Memory B cell (primary cell): ENCODE results near the gene CD164.

Experiments used
- ATAC-seq: fragments of 150-1000 bp; cut with Tn5 transposase; 2 replicates; pipeline ENCODE4 v1.10.0; 2021; ENCODE audit warnings: low read depth, mild to moderate bottlenecking, moderate library complexity
- DNase-seq, 2 donors: peaks; one replicate each; pipeline ENCODE4 v3.0.0; 2022; ENCODE audit warnings: low spot score in 2 of 2
- H3K27ac Mint-ChIP-seq: one replicate; pipeline ENCODE4 v1.8.0; 2022; ENCODE audit warnings: mild to moderate bottlenecking, moderate library complexity, mixed read lengths
- H3K27me3 Mint-ChIP-seq: one replicate; pipeline ENCODE4 v1.8.0; 2022; ENCODE audit warnings: mixed read lengths
- H3K36me3 Mint-ChIP-seq: one replicate; pipeline ENCODE4 v1.8.0; 2022; ENCODE audit warnings: mild to moderate bottlenecking, mixed read lengths
- H3K4me1 Mint-ChIP-seq: one replicate; pipeline ENCODE4 v1.8.0; 2022; ENCODE audit warnings: mixed read lengths
- H3K4me3 Mint-ChIP-seq: one replicate; pipeline ENCODE4 v1.8.0; 2022; ENCODE audit warnings: mild to moderate bottlenecking, moderate library complexity, mixed read lengths
- H3K9me3 Mint-ChIP-seq: one replicate; pipeline ENCODE4 v1.8.0; 2022; ENCODE audit warnings: mixed read lengths

The CD164 gene

DNA sequence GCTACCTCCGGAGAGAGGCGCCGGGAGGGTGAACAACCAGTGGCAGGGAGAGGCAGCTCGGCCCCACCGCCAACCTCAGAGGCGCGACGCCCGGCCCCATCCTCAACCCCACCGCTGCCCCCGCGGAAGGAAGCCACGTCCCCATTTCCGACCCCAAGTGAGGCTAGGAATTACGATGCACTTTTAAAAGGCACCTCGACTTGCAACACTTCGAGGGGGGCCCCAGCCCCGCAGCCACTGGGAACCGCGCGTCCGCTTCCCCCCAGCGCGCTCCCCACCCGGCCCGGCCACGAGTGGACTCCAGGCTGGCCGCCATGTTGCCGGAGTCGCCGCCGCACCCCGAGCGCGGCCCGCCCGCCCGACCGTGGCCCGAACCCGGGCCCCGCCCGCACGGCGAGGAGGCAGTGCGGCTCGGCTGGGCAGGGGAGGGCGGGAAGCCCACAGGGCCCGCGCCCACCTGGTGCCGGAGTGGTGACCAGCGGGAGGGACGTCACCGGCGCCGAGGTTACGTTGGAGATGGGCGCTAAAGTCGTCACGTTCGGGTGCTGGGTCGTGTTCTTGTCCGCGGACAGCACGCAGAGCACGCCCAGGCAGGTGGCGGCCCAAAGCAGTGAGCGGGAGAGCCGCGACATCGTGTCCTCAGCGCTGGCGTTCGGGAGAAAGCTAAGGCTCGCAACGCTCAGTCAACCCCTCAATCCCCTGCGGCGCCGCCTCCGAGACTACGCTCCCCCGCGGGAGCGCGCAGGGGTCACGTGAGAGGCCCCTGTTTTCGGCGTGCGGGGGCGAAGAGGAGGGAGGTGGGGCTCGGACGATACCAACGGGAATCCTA lies at the start of gene CD164:
Gene CD164, minus strand, starts transcription at position 721 of the 829 bp plus-strand sequence. Its CDS starts 89 bp downstream, at position 632.
- H3K27ac Mint-ChIP-seq = peak within 1 kb of the TSS; percentile 98
- peaks cover 29% of the 10 kb centered on the region for H3K4me1 Mint-ChIP-seq

DNA sequence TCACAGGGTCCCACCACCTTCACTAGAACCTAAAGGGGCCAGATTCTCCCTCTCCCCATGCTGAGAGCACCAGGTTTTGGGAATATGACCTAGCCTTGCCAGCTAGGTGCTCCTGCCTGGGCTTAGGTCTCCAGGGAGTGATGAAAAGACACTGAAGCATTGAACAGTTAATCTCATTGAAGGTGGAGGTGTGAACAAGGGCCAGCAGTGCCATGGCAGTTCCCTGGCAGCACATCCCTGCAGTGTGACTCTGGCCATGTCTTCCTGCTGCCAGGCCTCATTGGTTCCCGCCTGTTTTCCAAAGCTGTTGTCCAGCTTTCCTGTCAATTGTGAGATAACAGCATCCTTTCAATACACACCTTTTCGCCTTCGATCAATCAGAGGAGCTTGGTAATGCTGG lies 47.2 kb upstream of the CD164 start:
- DNase-seq (no peak), ATAC-seq (no peak)
- H3K4me3 Mint-ChIP-seq = no peak overlapping the region
- no peaks in the 10 kb centered on the region for H3K9me3 Mint-ChIP-seq
- peaks cover 5% of the 10 kb centered on the region for H3K27me3 Mint-ChIP-seq
- H3K27ac Mint-ChIP-seq = no peak overlapping the region
- H3K36me3 Mint-ChIP-seq = no peaks in the 10 kb centered on the region
- H3K4me1 Mint-ChIP-seq = peaks cover 5% of the 10 kb centered on the region

More for the DNA sequence above, at the start of gene CD164:
- no peaks in the 10 kb centered on the region for H3K9me3 Mint-ChIP-seq
- no peaks in the 10 kb centered on the region for H3K27me3 Mint-ChIP-seq
- ATAC-seq = peak; percentile 60
- no peak for DNase-seq
- peak within 1 kb of the TSS; percentile 98 for H3K4me3 Mint-ChIP-seq
- peaks cover 13% of the 10 kb centered on the region for H3K36me3 Mint-ChIP-seq

DNA sequence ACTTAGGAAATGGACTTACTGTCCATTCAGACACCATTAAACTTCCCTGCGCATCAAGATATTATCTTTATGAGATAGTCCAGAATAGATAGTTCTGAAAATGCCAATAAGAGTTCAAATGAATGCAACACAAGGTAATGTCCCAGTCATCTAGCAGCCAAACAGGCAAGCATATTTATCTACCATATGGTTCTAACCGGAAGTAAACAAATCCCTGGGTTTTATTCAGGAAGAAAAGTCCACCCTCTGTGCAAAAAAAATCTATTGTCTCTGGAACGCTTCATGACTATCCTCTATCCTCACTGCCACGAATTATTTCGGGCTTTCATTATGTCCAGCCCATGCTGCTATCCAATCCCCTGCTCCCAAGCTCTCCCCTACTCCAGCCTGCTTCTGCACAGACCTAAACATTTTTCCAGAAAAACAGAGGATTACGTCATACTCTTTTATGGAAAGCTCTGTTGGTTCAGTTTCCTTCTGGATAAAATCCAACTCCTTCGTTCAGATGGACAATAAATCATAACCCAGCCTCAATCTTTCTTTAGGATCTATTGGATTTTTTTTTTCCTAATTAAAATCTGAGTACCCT lies 46.7 kb upstream of the CD164 start:
- H3K27ac Mint-ChIP-seq = no peak overlapping the region

DNA sequence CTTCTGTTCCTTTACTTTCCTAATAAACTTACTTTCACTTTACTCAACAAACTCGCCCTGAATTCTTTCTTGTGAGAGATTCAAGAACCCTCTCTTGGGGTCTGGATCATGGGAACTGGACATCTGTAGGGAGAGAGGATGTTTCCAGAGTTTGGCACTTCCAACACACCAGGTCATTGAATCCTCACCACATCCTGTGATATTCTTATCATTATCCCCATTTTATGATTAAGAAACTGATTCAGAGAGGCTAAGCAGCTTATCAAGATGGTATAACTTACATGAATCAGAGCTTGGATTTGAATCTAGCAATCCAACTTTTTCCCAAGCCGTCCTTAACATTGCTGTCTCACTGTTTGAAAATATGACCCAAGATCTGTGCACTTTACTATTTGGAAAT lies 42.7 kb upstream of the CD164 start:
- DNase-seq = no peak
- H3K36me3 Mint-ChIP-seq = no peaks in the 10 kb centered on the region
- H3K4me3 Mint-ChIP-seq = no peak overlapping the region
- no peaks in the 10 kb centered on the region for H3K9me3 Mint-ChIP-seq
- H3K27ac Mint-ChIP-seq = no peak overlapping the region
- H3K27me3 Mint-ChIP-seq = peaks cover 2% of the 10 kb centered on the region
- H3K4me1 Mint-ChIP-seq = peaks cover 12% of the 10 kb centered on the region
- ATAC-seq = no peak

More for the DNA sequence above, 46.7 kb upstream of the CD164 start:
- Mint-ChIP-seq H3K4me3 (no peak overlapping the region), H3K27me3 (peaks cover 5% of the 10 kb centered on the region), H3K4me1 (peaks cover 7% of the 10 kb centered on the region), H3K9me3 (no peaks in the 10 kb centered on the region), H3K36me3 (no peaks in the 10 kb centered on the region)
- no peak for ATAC-seq
- DNase-seq = no peak

DNA sequence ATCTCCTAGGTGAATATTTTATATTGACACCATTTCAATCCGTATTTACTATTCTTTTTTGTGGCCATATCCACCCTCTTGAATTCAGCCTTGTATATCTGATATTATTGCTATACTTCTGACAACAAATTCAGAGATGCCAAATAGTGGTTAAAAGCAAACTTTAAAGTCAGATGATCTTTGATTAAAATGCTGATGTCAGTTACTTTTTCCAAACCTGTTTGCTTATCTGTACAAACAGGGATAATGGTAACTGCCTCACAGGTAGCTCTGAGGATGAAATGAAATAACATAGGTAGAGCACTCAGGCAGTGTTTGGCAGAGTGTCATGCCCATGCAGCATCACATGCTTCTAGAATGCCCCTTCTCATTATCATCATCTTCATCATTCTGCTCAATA lies 38.9 kb upstream of the CD164 start:
- H3K4me3 Mint-ChIP-seq = no peak overlapping the region
- no peaks in the 10 kb centered on the region for H3K9me3 Mint-ChIP-seq
- H3K4me1 Mint-ChIP-seq = peaks cover 12% of the 10 kb centered on the region
- DNase-seq = no peak
- ATAC-seq = no peak
- H3K27ac Mint-ChIP-seq = no peak overlapping the region
- H3K36me3 Mint-ChIP-seq = no peaks in the 10 kb centered on the region
- no peaks in the 10 kb centered on the region for H3K27me3 Mint-ChIP-seq

DNA sequence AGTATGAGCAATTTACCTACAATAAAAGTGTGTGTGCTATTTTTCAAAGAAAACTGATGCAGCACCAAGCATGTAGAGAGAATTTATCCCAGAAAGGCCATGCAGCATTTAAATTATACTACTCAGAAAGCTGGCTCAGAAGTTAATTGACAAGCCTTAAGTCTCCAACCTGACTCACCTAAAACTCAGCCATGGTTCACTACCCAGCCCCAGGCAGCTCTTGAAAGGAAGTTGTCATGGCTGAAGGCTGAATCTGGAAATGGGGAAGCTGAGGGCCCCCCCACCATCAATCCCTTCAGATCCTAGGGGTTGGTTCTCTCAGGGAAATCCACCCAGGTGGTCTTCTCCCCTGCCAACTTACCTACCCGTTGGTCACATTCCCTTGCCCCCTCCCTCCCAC lies 38.5 kb upstream of the CD164 start:
- ATAC-seq (peak; percentile 60), DNase-seq (no peak)
- peaks cover 12% of the 10 kb centered on the region for H3K4me1 Mint-ChIP-seq
- no peak overlapping the region for H3K4me3 Mint-ChIP-seq
- no peaks in the 10 kb centered on the region for H3K27me3 Mint-ChIP-seq
- H3K27ac Mint-ChIP-seq = no peak overlapping the region
- no peaks in the 10 kb centered on the region for H3K9me3 Mint-ChIP-seq
- no peaks in the 10 kb centered on the region for H3K36me3 Mint-ChIP-seq

DNA sequence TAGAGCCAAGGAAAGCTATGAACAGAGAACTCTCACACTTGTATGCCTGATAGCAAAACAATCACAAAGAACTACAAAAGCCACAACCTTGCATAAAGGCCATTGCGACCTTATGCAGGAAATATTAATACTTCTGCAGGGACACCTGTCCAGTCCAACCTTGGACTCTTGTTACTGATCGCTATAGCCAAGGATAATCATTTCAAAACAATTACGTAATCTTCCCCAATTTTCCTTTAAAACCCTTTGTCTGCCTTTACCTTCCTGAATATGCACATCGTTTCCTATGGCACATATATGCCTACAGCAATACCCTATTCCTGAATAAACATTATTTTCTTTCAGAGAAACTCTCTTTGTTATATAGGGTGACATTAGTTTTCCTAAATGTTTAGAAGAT lies 35.4 kb upstream of the CD164 start:
- Mint-ChIP-seq H3K4me3 (no peak overlapping the region), H3K27ac (no peak overlapping the region), H3K9me3 (peaks cover 2% of the 10 kb centered on the region), H3K4me1 (peaks cover 3% of the 10 kb centered on the region), H3K27me3 (no peaks in the 10 kb centered on the region), H3K36me3 (no peaks in the 10 kb centered on the region)
- DNase-seq (no peak), ATAC-seq (no peak)

DNA sequence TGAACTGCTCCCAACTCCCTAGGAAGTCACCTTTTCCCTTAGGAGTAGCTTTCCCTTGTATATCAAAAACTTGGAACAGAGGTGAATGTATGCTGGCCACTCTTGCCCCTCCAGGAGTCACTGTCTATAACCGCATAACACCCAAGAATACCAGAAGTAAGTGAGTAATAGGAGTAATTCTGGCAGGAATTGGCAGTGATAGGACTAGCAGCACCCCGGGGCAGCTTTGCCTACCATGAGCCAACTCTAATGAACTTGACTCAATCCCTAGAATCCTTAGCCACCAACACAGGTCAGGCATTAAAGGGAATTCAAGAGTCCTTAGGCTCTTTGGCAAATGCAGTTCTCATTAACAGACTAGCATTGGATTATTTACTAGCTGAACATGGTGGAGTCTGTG lies 28.8 kb upstream of the CD164 start:
- Mint-ChIP-seq H3K4me3 (no peak overlapping the region), H3K36me3 (peaks cover 2% of the 10 kb centered on the region), H3K9me3 (peaks cover 2% of the 10 kb centered on the region), H3K27ac (no peak overlapping the region), H3K4me1 (no peaks in the 10 kb centered on the region), H3K27me3 (peaks cover 7% of the 10 kb centered on the region)
- ATAC-seq (no peak), DNase-seq (no peak)

DNA sequence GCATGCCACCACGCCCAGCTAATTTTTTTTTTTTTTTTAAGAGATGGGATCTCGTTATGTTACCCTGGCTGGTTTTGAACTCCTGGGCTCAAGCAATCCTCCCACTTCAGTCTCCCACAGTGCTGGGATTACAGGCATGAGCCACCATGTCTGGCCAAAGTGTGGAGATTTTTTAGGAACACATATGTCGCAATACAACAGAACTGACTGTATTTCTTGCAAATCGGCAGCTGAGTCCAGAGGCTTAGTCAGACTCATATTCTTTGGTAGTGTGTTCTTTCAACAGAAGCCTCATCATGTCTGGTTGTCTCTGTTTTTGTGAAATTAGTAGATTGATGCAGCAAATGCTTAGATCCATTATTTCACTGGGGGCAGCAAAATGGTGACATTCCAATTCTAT lies 23.9 kb upstream of the CD164 start:
- Mint-ChIP-seq H3K4me3 (no peak overlapping the region), H3K27me3 (peaks cover 7% of the 10 kb centered on the region), H3K4me1 (no peaks in the 10 kb centered on the region), H3K36me3 (peaks cover 2% of the 10 kb centered on the region), H3K9me3 (no peaks in the 10 kb centered on the region), H3K27ac (no peak overlapping the region)
- no peak for DNase-seq
- no peak for ATAC-seq

DNA sequence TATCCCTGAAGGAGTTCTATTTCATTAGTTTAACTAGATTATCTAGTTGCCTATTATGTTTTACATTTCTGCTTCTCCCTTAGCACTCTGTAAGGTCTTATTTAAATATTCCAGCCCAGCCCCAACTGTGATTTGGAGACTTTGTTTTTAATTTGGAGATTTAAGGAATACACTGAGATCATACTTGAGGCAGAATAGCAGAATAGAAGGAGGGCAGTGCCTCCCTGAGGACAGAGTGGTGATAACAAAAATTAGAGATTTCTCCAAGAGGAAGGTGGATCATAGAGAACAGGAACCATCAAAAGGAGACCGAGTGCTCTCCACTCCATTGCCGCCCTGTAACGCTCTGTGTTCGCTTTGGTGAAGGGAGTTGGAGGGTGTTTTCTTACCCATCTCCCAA lies 14.8 kb upstream of the CD164 start:
- no peak overlapping the region for H3K4me3 Mint-ChIP-seq
- no peak for ATAC-seq
- DNase-seq = no peak

DNA sequence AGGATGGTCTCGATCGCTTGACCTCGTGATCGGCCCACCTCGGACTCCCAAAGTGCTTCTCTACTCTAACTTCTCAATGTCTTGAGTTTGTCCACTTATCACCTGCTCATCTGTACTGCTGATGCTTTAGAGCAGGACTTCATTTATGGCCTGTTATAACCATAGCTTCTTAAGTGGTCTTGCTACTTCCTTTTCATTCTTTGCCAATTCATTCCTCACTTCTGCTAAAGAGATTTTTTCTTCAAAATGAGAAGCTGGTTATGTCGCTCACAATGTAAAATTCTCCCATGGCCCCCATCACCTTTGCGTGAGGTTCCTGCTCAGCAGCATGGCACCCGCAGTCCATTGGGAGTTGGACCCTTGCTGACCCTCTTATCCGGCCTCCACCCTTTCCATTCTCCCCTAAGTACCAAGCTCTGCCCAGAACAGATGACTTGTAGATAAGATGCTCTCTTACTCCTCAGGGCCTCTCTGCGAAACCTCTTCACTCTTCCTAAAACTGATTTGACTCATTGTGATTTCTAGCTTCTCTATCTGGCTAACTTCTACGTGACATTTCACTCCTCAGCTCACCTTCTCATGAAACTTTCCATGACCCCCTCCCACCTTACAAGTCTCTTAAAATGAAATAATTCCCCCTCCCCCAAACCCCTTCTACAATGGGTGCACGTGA lies 13.9 kb upstream of the CD164 start:
- Mint-ChIP-seq H3K4me1 (peaks cover 3% of the 10 kb centered on the region), H3K4me3 (no peak overlapping the region), H3K9me3 (no peaks in the 10 kb centered on the region), H3K27me3 (no peaks in the 10 kb centered on the region), H3K36me3 (peaks cover 5% of the 10 kb centered on the region), H3K27ac (no peak overlapping the region)
- DNase-seq = no peak
- no peak for ATAC-seq

More for the DNA sequence above, 14.8 kb upstream of the CD164 start:
- Mint-ChIP-seq H3K4me1 (peaks cover 3% of the 10 kb centered on the region), H3K27ac (no peak overlapping the region), H3K9me3 (no peaks in the 10 kb centered on the region), H3K36me3 (peaks cover 5% of the 10 kb centered on the region), H3K27me3 (no peaks in the 10 kb centered on the region)

DNA sequence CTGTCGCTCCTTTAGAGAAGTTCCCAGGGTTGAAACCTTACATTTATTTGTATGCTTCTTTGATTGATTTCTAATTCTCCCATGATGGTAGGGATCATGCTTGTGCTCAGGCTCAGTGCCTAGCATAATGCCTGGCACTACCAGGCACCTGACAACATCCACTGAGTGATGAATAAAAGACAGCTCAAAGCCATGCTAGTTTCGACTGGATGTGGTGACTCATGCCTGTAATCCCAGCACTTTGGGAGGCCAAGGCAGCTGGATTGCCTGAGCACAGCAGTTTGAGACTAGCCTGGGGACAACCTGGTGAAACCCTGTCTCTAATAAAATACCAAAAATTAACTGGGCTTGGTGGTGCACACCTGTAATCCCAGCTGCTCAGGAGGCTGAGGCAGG lies 11.6 kb upstream of the CD164 start:
- Mint-ChIP-seq H3K4me3 (no peak overlapping the region), H3K4me1 (peaks cover 3% of the 10 kb centered on the region), H3K36me3 (peaks cover 5% of the 10 kb centered on the region), H3K27me3 (no peaks in the 10 kb centered on the region), H3K9me3 (no peaks in the 10 kb centered on the region), H3K27ac (no peak overlapping the region)
- DNase-seq (no peak), ATAC-seq (no peak)

DNA sequence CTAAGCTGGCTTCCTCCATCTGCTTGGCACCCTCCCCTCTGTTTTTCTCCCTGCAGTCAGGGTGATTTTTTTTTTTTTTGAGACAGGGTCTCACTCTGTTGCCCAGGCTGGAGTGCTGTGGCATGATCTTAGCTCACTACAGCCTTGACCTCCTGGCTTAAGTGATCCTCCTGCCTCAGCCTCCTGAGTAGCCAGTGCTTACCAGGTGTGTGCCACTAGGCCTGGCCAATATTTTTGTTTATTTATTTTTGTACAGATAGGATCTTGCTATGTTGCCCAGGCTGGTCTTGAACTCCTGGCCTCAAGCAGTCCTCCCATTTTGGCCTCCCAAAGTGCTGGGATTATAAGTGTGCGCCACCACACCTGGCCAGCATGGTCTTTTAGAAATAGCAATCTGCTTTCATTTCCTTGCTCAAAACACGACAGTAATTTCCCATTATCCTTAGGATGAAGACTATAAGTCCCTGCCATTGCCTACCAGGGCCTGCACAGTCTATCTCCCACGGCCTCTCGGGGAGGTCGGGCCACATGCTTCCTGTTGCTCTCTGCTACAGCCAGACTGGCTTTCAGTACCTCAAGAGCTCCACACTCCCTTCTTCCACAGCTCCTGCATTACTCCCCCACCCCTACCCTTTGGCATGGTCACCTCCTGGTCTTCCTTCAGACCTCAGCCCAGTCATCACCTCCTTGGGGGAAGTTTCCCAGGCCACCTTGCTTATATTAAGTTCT lies 11.1 kb upstream of the CD164 start:
- no peaks in the 10 kb centered on the region for H3K27me3 Mint-ChIP-seq
- no peak overlapping the region for H3K27ac Mint-ChIP-seq
- no peak for ATAC-seq
- peaks cover 5% of the 10 kb centered on the region for H3K36me3 Mint-ChIP-seq
- no peaks in the 10 kb centered on the region for H3K9me3 Mint-ChIP-seq
- DNase-seq = no peak
- peaks cover 3% of the 10 kb centered on the region for H3K4me1 Mint-ChIP-seq
- no peak overlapping the region for H3K4me3 Mint-ChIP-seq
